Measurements from ENCODE around the gene GRM4. TPM values are rescaled to one million over a fixed set of nuclear protein-coding genes. Genes with fewer than 3 reads are reported as not detected.
"Not testable (repeated sequence)": the region's sequence is repeated elsewhere in the genome, so short reads cannot be mapped to it uniquely, and the experiment has no call there.

GRM4 gene
- polyA plus RNA-seq, 3 donors: 0.03 to 0.26 TPM; not detected in 1

DNA sequence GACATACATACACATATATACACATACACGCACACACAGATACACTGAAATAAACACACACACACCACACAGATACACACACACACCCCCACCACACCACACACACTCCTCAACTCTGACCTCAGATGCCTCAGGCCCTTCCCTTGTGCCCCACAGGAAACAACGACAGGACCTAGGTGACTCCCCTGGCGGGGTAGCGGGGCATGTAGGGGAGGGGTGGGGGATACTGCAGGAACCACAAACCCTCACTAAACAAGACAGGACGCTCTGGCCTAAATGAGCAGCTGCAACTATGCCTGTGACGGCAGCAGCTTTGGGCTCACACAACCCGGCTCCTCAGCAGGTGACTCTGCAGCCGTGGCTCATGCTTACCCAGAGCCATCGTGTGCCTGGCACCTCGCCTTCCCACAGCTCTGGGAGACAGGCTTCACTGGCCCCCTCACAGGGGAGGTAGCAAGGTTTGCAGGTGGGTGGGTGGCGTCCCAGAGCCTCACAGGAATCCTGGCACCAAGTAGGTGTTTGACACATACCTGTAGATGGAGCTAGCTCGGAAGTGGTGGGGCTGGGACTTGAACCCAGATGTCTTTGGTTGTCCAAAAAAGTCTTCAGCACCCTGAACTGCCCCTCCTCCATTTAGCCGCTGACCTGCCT, 100.8 kb downstream of the GRM4 start:
- H3K27ac ChIP-seq (ENCODE audit: low read depth, low read length): no peak overlapping the region
- 57 to 61% (median 60%) methylated on average over 13 of the region's 13 CpGs for WGBS, 3 donors

DNA sequence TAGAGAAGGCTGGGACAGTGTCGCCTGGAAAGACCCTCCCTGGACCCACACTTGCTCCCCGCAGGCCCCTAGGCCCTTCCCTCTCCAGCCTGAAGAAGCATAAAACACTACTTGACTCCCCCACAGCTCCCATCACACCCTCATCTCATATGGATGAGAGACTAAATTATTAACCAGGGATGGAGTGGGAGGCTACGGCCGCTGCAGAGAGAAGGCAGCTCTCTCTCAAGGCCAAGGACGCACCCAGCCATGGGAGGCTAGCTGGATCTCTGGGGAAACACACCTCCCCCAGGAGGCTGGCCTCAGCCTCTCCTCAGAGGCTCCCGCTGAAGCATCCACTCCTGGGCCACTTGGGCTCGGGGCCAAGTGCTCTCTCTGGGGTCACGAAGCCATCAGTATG, 102.5 kb downstream of the GRM4 start:
- no peak overlapping the region for H3K27ac ChIP-seq (ENCODE audit: low read depth, low read length)
- 68 to 89% (median 85%) methylated on average over 8 of the region's 8 CpGs for WGBS, 3 donors

DNA sequence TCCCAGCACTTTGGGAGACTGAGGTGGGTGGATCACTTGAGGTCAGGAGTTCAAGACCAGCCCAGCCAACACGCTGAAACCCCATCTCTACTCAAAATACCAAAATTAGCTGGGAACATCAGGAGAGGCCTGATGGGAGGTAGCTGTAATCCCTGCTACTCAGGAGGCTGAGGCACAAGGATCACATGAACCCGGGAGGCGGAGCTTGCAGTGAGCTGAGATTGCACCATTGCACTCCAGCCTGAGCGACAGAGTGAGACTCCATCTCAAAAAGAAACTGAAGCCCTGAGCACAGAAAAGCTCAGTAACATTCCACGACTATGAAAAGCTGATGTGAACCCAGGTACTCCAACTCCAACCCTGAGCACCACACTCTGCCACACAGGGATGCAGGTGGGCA, 103.9 kb downstream of the GRM4 start:
- WGBS, 3 donors: 88 to 91% (median 88%) methylated on average over 5 of the region's 5 CpGs
- not testable (repeated sequence) for H3K27ac ChIP-seq (ENCODE audit: low read depth, low read length)

DNA sequence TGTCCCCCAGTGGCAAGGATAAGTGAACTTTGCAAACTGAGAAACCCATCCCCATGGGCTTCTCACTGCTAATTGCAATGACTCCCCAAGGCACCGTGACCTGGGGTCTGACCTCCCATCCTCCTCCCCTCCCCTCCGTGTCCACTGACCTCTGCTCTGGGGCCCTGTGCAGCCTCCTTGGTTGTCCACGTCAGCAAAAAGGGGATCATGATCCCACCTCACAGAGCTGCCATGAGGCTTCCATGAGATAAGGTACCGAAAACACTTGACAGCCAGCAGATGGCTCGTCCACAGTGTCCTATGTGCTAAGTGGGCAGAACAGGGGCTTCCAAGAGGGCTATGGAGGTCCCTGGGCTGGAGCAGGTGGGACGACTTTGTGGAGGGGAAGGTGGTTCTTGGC, 104.5 kb downstream of the GRM4 start:
- H3K27ac ChIP-seq (ENCODE audit: low read depth, low read length): no peak overlapping the region
- 83 to 90% (median 88%) methylated on average over 6 of the region's 6 CpGs for WGBS, 3 donors

DNA sequence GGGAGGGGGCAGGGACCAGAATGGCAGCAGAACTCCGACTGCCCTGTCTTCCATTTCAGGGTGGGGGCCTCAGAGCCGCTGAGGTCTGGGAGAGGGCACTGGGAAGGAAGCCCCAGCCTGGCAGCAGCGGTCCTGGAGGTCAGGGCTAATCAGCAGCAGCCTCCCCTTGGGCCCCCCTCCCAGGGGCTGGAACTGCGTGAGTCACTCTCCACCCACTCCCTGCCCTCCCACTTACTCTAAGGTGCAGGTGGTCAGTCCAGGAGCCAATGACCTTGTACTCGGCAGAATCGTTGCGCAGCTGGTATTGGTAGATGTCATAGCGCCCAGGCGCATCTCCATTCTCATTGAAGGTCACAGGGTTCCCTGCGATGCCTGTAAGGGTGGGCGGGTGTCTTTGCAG, 105.9 kb downstream of the GRM4 start:
- WGBS, 3 donors: 62 to 85% (median 82%) methylated on average over 11 of the region's 11 CpGs
- no peak overlapping the region for H3K27ac ChIP-seq (ENCODE audit: low read depth, low read length)

DNA sequence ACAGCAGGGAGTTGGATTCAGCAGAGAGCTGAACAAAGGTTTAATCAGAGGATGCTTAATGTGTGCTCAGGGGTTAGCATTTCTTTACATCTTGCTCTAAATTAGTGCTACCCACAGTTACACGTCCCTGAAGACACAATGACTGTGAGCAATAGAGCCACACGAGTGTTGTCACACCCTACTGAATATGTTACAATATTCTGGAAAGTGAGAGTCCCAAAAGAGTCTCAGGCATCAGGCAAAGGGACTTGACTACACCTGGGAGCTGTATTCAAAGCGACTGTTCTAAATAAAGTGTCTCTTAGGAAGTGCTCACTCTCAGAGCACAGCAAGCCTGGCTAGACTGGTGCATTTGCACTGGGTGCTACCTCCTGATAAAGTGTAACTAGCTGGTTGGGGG, 108.7 kb downstream of the GRM4 start:
- no peak overlapping the region for H3K27ac ChIP-seq (ENCODE audit: low read depth, low read length)
- 63 to 74% (median 71%) methylated on average over 3 of the region's 3 CpGs for WGBS, 3 donors

DNA sequence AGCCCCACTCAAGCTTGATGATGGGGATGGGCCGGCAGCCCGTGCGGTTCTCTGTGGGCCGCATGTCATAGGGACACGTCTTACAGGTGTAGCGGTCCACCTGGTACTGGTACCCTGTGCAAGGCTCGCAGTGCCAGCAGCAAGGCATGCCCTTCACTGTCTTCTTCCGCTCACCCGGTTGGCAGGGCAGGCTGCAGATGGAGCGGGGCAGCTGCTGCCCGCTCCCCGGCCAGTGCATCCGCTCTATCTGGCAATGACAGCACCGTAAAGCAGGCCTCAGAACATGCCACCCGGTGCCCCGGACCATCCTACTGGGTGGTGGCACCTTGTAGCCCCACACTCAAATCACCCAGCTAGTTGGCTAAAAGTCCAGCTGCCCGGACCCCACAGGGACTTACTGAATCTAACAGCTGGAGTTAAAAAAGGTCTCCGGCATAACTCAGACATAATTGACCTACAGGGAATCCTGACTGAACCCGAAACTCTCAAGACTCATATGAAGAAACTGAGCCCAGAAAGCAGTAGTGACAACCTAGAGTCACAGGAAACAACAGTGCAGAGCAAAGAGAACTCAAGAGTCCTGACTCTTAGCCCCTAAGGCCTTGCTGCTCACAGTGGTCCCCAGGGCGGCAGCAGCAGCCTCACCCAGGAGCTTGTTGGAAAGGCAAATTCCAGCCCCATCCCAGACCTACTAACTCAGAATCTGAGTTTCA, 109.4 kb downstream of the GRM4 start:
- H3K27ac ChIP-seq (ENCODE audit: low read depth, low read length): no peak overlapping the region
- WGBS, 3 donors: 92 to 94% (median 93%) methylated on average over 20 of the region's 20 CpGs

DNA sequence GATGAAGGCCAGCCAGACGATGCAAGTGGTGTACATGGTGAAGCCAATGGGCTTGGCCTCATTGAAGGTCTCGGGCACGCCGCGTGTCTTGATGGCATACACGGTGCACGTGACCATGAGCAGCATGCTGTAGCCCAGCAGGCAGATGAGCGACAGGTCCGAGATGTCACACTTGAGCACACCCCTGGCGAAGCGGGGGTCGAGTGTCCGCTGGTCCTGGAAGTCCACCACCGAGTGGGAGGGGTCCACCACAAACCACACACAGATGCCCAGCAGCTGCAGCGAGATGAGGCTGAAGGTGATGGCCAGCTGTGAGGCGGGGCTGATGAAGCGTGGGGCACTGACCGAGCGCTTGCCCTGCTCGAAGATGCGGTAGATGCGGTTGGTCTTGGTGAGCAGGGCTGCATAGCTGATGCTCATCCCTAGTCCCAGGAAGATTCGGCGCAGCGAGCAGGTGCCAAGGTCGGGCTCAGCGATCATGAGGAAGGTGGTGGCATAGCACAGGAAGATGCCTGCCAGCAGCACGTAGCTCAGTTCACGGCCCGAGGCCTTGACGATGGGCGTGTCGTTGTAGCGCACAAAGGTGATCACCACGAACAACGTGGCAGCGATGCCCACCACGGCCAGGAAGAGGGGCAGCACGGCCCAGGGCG, 110.1 kb downstream of the GRM4 start:
- 86 to 91% (median 89%) methylated on average over 39 to 40 of the region's 40 CpGs for WGBS, 3 donors
- no peak overlapping the region for H3K27ac ChIP-seq (ENCODE audit: low read depth, low read length)

DNA sequence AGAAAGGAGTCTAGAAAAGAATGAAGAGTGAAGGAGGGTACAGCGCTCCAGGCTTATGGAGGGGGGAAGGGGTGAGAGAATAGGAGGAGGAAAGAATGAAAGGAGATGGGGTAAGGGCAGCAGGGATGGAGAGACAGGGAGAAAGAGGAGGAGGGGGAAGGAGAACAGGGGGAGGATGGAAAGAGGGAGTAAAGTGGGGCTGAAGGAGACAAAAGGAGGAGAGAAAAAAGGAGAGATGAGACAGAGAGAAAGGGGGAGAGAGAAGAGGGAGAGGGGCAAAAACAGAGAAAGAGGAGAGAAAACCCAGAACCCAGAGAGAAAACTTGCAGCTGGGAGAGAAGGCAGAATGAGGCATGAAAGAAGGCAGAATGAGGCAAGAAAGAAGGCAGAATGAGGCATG, 110.7 kb downstream of the GRM4 start:
- WGBS, 3 donors: 68 to 83% (median 79%) methylated on average over 1 of the region's 1 CpG
- no peak overlapping the region for H3K27ac ChIP-seq (ENCODE audit: low read depth, low read length)

DNA sequence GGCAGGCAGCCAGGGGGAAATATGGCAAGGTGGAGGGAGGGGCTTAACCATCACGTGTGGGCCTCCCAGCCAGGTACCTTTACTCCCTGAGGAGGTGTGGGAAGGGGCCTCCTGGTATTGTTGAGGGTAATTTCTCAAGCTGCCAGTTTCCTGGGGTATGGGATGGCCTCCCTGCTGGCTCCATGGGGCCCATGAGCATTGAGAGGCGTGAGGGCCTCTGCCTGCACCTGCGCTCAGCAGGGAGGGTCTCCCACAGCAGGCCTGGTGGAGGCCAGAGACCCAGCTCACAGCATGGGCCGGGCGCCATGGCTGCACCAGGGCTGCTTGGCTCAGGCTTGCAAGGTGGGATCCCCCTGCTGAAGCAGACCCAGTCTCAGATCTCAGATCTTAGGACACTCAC, 113.0 kb downstream of the GRM4 start:
- WGBS, 3 donors: 73 to 79% (median 74%) methylated on average over 5 of the region's 5 CpGs
- H3K27ac ChIP-seq (ENCODE audit: low read depth, low read length): no peak overlapping the region

DNA sequence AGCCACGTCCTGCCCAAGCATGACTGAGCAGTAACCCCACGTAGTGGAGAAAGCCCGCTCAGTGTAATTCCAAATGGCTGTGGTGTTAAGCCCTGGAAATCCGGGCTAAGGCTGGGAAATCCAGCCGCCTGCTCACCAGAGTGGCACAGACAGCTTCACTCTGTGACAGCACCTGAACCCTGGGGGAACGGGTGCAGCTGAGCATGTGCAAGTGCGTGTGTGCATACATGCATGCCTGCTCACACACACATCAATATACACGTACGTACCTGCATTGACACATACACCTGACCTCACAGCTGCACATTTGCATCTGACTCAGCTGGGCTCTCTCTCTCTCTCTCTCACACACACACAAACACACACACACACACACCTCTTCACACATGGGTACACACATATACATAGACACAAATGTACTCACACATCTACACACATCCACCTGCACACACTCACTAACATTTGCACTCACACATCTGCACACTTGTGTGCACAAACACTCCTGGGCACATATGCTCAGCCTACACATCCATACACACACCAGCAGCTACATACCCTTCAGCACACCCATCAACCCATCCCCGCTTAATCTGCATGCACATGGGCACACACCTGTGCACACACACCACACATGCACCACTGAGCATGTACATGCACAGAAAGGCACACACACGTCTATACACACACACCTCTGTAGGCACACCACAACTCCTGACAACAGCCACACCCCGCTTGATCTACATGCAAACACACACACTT, 114.1 kb downstream of the GRM4 start:
- 73 to 79% (median 76%) methylated on average over 12 of the region's 12 CpGs for WGBS, 3 donors
- no peak overlapping the region for H3K27ac ChIP-seq (ENCODE audit: low read depth, low read length)

DNA sequence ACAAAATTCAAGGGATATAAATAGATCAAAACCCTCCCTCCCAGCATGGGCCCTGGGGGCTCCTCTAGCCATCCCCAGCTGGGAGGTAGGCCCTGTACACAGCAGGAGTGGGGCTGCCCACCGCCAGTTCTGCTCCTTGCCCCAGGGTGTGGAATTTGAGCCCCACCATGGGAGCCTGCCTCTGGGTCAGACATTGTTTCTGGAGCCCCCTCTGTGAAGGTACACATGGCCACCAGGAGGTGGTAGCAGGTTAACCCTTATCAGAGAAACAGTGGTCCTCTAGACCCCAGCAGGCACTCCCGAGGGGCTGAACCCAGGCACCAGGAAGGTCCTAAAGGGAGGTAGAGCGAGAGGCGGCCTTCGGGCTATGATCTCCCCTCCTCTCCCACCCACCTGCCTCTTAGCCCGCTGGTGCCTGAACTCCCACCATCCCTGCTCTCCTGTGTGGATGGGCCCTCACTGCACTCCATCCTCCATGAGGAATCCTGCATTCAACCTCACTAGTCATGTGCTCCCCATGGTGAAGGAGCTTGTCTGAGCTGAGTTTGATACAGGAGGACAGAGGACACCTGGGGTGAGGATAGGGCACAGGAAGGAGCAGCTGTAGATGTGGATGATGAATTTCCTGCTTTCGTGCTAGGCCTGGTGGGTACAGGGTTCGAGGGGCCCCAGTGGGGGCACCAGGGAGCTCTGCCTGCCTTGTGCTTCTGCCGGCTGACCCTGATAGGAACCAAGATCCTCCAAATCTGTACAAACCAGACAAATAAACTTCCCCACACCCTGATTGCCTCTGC, 114.9 kb downstream of the GRM4 start:
- WGBS, 3 donors: 70 to 82% (median 78%) methylated on average over 9 of the region's 9 CpGs

DNA sequence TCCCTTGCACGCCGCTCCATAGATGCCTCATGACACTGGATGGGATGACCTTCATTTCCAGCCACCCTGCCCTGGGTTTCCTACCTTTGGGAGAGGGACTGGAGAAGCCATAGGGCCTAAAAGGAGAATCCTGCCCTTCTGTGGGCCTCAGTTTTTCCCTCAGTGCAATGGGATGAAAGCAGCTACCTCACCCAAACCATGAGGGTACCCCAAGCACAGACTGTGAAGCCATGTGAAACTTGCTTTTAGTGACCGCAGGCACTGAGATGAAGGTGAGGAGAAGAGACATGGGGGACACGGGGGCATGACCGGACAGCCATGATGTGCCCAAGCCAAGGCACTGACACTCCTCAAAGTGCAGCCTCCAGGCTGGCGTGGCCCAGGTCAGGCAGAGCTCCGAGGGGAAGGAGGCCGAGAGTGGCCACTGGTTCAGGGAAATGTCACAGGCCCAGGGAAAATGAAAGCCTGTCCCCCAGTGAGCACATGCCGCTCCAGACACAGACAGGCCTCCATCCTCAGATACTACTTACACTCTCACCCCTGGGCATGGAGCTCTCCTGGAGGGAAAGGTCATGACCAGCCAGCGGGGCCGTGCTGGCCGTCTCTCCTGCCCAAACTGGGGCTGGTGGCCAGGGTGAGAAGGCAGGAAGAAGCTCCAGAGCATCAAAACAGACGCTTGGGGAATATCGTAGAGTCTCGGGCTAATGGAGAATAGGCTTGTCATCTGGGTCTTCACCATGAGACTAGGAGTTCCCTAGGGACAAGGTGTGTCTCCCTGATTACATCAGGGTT, 116.2 kb downstream of the GRM4 start:
- 86 to 92% (median 92%) methylated on average over 15 of the region's 15 CpGs for WGBS, 3 donors
- H3K27ac ChIP-seq (ENCODE audit: low read depth, low read length): no peak overlapping the region

More for the DNA sequence above, 114.9 kb downstream of the GRM4 start:
- H3K27ac ChIP-seq (ENCODE audit: low read depth, low read length): no peak overlapping the region

DNA sequence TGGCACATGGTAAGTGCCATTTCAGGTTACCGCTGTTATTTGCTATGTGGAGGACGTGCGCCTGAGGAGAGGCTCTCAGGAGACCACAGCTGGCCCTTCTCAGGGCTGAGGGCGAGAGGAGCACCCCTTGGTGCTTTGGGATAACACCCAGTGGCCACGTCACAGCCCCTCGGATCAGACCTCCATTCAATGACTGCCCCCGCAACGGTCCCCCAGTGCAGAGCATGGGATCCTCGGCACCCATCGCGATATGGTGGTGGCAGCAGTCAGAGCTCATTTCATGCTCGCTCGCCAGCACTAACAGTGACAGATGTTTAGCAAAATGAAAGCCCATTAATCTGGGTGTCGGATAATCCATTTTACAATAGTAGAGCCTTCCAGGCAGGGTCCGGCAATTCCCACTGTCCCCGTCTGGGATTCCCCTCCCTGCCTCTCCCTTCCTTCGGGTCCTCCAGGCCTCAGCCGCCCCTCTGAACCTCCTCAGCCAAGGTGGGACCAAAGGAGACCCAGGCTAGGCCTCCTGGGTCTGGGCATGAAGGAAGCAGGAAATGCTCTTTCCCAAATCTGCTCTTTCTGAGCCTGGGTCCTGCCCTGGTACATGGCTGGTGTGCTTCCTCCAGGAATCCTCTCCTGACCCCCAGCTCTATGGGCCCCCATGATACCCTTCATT, 117.1 kb downstream of the GRM4 start:
- 69 to 86% (median 83%) methylated on average over 18 of the region's 18 CpGs for WGBS, 3 donors
- H3K27ac ChIP-seq (ENCODE audit: low read depth, low read length): no peak overlapping the region

DNA sequence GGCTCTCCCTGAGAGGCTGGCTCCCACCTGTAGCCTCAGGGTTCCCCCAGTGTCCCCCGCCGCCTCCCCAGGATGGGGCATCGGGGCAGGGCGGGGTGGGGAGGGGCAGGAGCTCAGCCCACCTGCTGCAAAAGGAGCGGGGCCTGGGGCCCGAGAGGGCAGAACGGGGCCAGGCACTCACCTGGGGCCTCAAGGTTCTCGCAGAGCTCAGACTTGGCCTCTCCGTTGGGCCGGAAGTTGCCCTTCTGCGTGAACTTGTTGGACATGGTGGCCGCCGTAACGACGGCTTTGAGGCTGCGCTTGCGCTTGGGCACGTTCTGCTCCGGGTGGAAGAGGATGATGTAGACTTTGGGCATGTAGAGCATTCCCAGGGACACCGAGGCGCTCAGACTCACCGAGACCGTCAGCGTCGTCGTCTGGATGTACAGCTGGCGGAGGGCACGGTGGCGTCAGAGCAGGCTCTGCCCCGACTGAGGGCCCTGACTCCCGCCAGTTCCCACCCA, 117.9 kb downstream of the GRM4 start:
- WGBS, 3 donors: 81 to 89% (median 84%) methylated on average over 30 to 31 of the region's 31 CpGs
- no peak overlapping the region for H3K27ac ChIP-seq (ENCODE audit: low read depth, low read length)

DNA sequence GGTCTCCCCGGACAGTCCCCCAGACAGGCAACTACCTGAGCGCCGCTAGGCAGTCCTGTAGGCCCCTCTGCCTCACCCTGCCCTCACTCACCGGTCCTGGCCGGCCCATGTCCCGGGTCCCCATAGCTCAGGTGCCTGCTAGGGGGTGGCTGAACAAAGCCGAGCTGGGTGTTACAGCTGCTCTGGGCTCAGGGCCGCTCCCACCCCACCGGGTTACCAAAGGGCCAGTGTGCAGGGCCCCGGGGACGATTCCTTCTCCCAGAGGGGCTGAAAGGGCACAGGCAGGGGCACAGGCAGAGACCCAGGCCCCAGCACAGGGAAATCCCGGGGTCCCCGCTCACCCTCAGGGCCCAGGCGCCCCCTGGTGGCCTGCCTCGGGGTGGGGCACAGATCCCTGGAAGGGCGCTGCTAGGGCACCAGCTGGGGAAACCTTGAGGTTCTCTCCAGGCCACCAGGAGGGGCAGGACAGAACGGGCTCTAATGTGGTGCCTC, 118.4 kb downstream of the GRM4 start:
- 43 to 54% (median 46%) methylated on average over 16 to 17 of the region's 17 CpGs for WGBS, 3 donors
- H3K27ac ChIP-seq (ENCODE audit: low read depth, low read length): no peak overlapping the region

DNA sequence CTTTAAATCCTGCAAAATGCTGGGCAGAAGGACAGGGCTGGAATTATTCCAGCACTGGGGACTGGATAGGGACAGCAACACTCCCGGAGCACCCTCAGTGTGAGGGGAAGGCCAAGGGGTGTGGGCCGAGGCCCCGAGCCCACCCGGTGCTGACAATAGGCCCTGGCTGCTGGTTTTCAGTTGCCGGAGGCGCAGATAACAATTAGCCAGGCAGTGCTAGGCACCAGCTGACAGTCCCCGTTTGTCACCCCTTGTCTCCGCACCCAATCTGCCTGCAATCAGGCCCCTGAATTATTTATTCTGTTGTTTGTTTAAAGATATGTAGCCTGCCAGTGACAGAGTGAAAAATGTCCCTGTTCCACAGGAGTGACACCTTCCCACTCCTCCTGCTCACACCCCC, 120.0 kb downstream of the GRM4 start:
- H3K27ac ChIP-seq (ENCODE audit: low read depth, low read length): no peak overlapping the region
- 26 to 65% (median 60%) methylated on average over 8 of the region's 8 CpGs for WGBS, 3 donors
